MM.1S (cell line): ENCODE results near the gene LAMP5.

Experiments used
- DNase-seq: peaks from one replicate; pipeline ENCODE4 v3.0.0-alpha.2; 2015
- H2AFZ ChIP-seq: fragments of 300-600 bp; sonication (generic); 2 replicates; pipeline ENCODE4 v1.6.0; 2016; ENCODE audit warnings: antibody characterized with exemption, low read length
- H3F3A ChIP-seq: fragments of 300-600 bp; sonication (generic); 2 replicates; pipeline ENCODE4 v1.6.1; 2016; ENCODE audit warnings: mild to moderate bottlenecking, antibody characterized with exemption, low read length, moderate library complexity, mixed read lengths; ENCODE audit not compliant: insufficient read depth
- H3K27ac ChIP-seq: fragments of 300-600 bp; sonication (generic); 2 replicates; pipeline ENCODE4 v1.5.1; 2016; ENCODE audit warnings: mild to moderate bottlenecking, low read length
- H3K27me3 ChIP-seq: fragments of 300-600 bp; sonication (generic); replicated peaks from 2 replicates; pipeline ENCODE4 v1.6.0; 2016; ENCODE audit warnings: low read length; ENCODE audit not compliant: insufficient read depth
- H3K36me3 ChIP-seq: fragments of 300-600 bp; sonication (generic); replicated peaks from 2 replicates; pipeline ENCODE4 v1.6.1; 2016; ENCODE audit warnings: mild to moderate bottlenecking, low read length, mixed read lengths; ENCODE audit not compliant: insufficient read depth
- H3K4me1 ChIP-seq: fragments of 300-600 bp; sonication (generic); 2 replicates; pipeline ENCODE4 v1.6.1; 2016; ENCODE audit warnings: low read length, mixed read lengths
- H3K4me2 ChIP-seq: fragments of 300-600 bp; sonication (generic); 2 replicates; pipeline ENCODE4 v1.6.0; 2016; ENCODE audit warnings: low read depth, low read length
- H3K4me3 ChIP-seq: fragments of 300-600 bp; sonication (generic); 2 replicates; pipeline ENCODE4 v1.5.1; 2016; ENCODE audit warnings: low read length, mixed read lengths
- H3K79me2 ChIP-seq: fragments of 300-600 bp; sonication (generic); 2 replicates; pipeline ENCODE4 v1.6.1; 2016; ENCODE audit warnings: mixed run types, low read length, mixed read lengths
- H3K9ac ChIP-seq: fragments of 300-600 bp; sonication (generic); 2 replicates; pipeline ENCODE4 v1.6.1; 2016; ENCODE audit warnings: low read length, mixed read lengths
- H3K9me2 ChIP-seq: fragments of 300-600 bp; sonication (generic); replicated peaks from 2 replicates; pipeline ENCODE4 v1.6.1; 2016; ENCODE audit warnings: mild to moderate bottlenecking, low read length, mixed read lengths; ENCODE audit not compliant: insufficient read depth
- H3K9me3 ChIP-seq: fragments of 300-600 bp; sonication (generic); replicated peaks from 2 replicates; pipeline ENCODE4 v1.6.1; 2016; ENCODE audit warnings: mild to moderate bottlenecking, low read length, mixed read lengths; ENCODE audit not compliant: insufficient read depth
- H4K20me1 ChIP-seq: fragments of 300-600 bp; sonication (generic); 2 replicates; pipeline ENCODE4 v1.6.1; 2016; ENCODE audit warnings: mild to moderate bottlenecking, low read length, moderate library complexity, mixed read lengths; ENCODE audit not compliant: insufficient read depth
- EZH2 ChIP-seq: fragments of 300-600 bp; sonication (generic); optimal IDR thresholded peaks from 2 replicates; pipeline ENCODE3; 2017; ENCODE audit warnings: low read depth, mild to moderate bottlenecking, antibody characterized with exemption, low read length, mixed read lengths
- EZH2phosphoT487 ChIP-seq: fragments of 300-600 bp; sonication (generic); IDR thresholded peaks from 2 replicates; pipeline ENCODE4 v1.6.1; 2018; ENCODE audit warnings: antibody characterized with exemption, low read length
- TF ChIP-seq, protein P1 (sequence below): fragments of 300-600 bp; sonication (generic); IDR thresholded peaks from 2 replicates; pipeline ENCODE4 v1.5.1; 2016; ENCODE audit warnings: antibody characterized with exemption, low read length, mixed read lengths

LAMP5 gene

DNA sequence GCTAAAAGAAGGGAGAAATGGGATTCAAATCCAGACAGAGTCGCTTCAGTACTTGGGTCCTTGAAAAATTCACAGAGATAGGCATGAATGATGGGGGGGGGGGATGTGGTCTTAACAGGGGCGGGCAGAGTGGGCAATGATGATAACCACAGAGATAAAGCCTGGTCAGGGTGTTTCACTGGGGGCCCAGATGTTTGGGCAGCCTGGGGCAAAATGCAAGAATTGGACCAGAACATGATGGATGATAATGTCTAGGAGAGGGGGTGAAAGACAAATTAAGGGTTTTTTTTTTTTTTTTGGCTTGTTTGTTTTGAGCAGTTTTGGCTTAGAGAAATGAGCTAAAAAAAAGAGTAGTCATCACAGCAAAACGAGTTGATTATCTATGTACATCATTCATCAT lies 57.4 kb downstream of the LAMP5 start:
- TF ChIP-seq, protein P1, sequence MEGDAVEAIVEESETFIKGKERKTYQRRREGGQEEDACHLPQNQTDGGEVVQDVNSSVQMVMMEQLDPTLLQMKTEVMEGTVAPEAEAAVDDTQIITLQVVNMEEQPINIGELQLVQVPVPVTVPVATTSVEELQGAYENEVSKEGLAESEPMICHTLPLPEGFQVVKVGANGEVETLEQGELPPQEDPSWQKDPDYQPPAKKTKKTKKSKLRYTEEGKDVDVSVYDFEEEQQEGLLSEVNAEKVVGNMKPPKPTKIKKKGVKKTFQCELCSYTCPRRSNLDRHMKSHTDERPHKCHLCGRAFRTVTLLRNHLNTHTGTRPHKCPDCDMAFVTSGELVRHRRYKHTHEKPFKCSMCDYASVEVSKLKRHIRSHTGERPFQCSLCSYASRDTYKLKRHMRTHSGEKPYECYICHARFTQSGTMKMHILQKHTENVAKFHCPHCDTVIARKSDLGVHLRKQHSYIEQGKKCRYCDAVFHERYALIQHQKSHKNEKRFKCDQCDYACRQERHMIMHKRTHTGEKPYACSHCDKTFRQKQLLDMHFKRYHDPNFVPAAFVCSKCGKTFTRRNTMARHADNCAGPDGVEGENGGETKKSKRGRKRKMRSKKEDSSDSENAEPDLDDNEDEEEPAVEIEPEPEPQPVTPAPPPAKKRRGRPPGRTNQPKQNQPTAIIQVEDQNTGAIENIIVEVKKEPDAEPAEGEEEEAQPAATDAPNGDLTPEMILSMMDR, result no peak
- TF ChIP-seq EZH2 (no peak), EZH2phosphoT487 (no peak)
- Histone ChIP-seq H3K9ac (no peak overlapping the region), H3K4me3 (no peak overlapping the region)

DNA sequence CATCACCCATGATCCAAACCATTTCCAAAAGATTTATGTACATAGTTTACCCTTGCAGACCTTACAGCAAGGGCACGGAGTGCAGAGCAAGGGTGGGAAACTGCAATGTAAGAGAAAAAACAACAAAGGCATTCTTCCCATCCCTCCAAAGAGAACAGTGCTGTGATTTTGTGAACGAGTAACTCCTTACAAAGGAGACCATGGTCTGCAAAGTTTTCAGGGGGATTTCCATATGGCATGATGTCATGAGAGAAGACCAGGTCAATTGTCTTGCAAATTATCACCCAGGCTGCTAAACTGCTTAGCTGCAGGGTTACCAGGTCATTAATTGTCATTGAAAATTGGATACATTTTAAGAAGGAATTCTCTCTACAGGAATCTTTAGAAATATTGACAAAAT lies 58.3 kb downstream of the LAMP5 start:
- Histone ChIP-seq H3K36me3 (no peaks in the 10 kb centered on the region), H4K20me1 (no peaks in the 10 kb centered on the region), H3K4me1 (no peaks in the 10 kb centered on the region), H3K27ac (no peak overlapping the region), H3K79me2 (no peaks in the 10 kb centered on the region), H3K9ac (no peak overlapping the region), H3K4me3 (no peak overlapping the region), H3K4me2 (no peak overlapping the region), H3K9me3 (no peaks in the 10 kb centered on the region), H3K9me2 (no peaks in the 10 kb centered on the region), H2AFZ (no peak overlapping the region), H3F3A (no peaks in the 10 kb centered on the region), H3K27me3 (no peaks in the 10 kb centered on the region)
- no peak for DNase-seq
- TF ChIP-seq EZH2 (no peak), EZH2phosphoT487 (no peak)
- TF ChIP-seq, protein P1, result no peak

More for the DNA sequence above, 57.4 kb downstream of the LAMP5 start:
- no peaks in the 10 kb centered on the region for H3F3A ChIP-seq
- H4K20me1 ChIP-seq, result no peaks in the 10 kb centered on the region
- no peaks in the 10 kb centered on the region for H3K9me3 ChIP-seq
- no peak overlapping the region for H2AFZ ChIP-seq
- H3K36me3 ChIP-seq, result no peaks in the 10 kb centered on the region
- no peaks in the 10 kb centered on the region for H3K27me3 ChIP-seq
- DNase-seq, result no peak
- H3K79me2 ChIP-seq, result no peaks in the 10 kb centered on the region
- H3K4me1 ChIP-seq, result no peaks in the 10 kb centered on the region
- no peaks in the 10 kb centered on the region for H3K9me2 ChIP-seq
- no peak overlapping the region for H3K4me2 ChIP-seq
- no peak overlapping the region for H3K27ac ChIP-seq

DNA sequence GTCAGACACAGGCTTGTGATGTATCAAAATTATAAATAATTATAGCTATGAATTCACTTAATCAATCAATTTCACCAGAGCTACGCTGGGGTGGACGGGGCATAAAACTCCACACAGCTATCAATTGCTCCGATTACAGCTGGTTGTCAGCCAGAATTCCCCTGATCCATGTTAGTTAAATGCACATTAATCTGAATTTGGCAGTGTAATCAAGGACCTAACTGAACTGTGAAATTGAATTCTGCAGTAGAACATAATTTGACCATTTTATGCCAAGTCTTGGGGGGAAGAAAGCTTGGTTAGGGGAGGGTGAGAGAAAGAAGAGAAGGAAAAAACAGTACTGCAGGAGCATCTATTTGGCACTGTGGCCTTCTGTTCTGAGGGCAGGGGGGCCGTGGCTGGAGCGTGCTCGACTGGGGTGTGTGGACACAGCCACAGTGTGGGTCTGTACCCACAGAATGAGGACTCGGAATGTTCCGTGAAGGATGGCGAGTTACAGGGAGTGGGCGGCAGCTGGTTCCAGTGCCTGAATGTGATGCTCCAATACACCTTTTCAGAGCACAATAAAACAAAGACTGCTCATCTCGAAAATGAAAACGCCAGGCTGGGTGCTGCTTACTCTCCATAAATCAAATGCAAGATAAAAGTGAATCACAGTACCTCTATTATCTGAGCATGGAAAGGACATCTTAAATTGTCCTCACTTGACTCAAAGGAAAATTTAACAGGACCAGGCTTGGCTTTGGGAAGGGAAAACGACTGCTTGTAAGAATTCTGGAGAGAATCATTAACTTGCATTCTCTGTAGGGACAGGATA lies 59.2 kb downstream of the LAMP5 start:
- no peaks in the 10 kb centered on the region for H3K79me2 ChIP-seq
- no peaks in the 10 kb centered on the region for H3K9me3 ChIP-seq
- H3K4me2 ChIP-seq, result no peak overlapping the region
- TF ChIP-seq EZH2 (no peak), EZH2phosphoT487 (no peak)
- TF ChIP-seq, protein P1, result no peak
- no peak overlapping the region for H2AFZ ChIP-seq
- H3K9ac ChIP-seq, result no peak overlapping the region
- H3K27ac ChIP-seq, result no peak overlapping the region
- no peaks in the 10 kb centered on the region for H3K4me1 ChIP-seq
- no peak for DNase-seq
- H3K36me3 ChIP-seq, result no peaks in the 10 kb centered on the region
- no peak overlapping the region for H3K4me3 ChIP-seq
- H4K20me1 ChIP-seq, result no peaks in the 10 kb centered on the region
- H3K27me3 ChIP-seq, result no peaks in the 10 kb centered on the region
- no peaks in the 10 kb centered on the region for H3K9me2 ChIP-seq
- H3F3A ChIP-seq, result no peaks in the 10 kb centered on the region
